Gastroesophageal sphincter (tissue), 4 donors: ENCODE results near the gene EBLN2. TPM values are rescaled to one million over a fixed set of nuclear protein-coding genes. Genes with fewer than 3 reads are reported as not detected.

Experiments used
- ATAC-seq: fragments of 150-250 bp; one replicate; pipeline ENCODE4 v1.9.1; 2016; ENCODE audit warnings: mild to moderate bottlenecking, moderate library complexity
- H3K27ac ChIP-seq, 4 donors: fragments of 200-600 bp; sonication (generic) in 3 of 4; 1 replicate in 3 of 4; 2 replicates in 1 of 4; pipeline ENCODE4 v1.5.1; 2016 to 2019
- H3K27me3 ChIP-seq: fragments of 200-600 bp; sonication (generic); one replicate; pipeline ENCODE4 v1.5.1; 2019
- H3K36me3 ChIP-seq, 2 donors: fragments of 200-600 bp; sonication (generic); one replicate each; pipeline ENCODE4 v1.5.1; 2019; ENCODE audit warnings: control low read depth in 1 of 2
- H3K4me1 ChIP-seq, 3 donors: fragments of 200-600 bp; sonication (generic); 1 replicate in 2 of 3; 2 replicates in 1 of 3; pipeline ENCODE4 v1.5.1; 2016 to 2019; ENCODE audit warnings: control low read depth in 2 of 3
- H3K4me3 ChIP-seq, 2 donors: fragments of 200-600 bp; sonication (generic); one replicate each; pipeline ENCODE4 v1.5.1; 2019; ENCODE audit warnings: mild to moderate bottlenecking in 1 of 2, moderate library complexity in 1 of 2
- H3K9me3 ChIP-seq, 3 donors: fragments of 200-600 bp; sonication (generic); one replicate each; pipeline ENCODE4 v1.5.1; 2017 to 2019; ENCODE audit warnings: control low read depth in 2 of 3
- CTCF ChIP-seq, 4 experiments: fragments of 200-600 bp in 2 of 4; fragments of 450-650 bp in 2 of 4; sonication (generic) in 1 of 4; IDR thresholded peaks; one replicate each; pipeline ENCODE4 v1.5.1; 2017 to 2019; ENCODE audit warnings: antibody characterized with exemption in 4 of 4, mild to moderate bottlenecking in 2 of 4, moderate library complexity in 2 of 4
- EP300 ChIP-seq: sonication (generic); formaldehyde crosslinking; IDR thresholded peaks from one replicate; pipeline ENCODE4 v1.6.1; 2017; ENCODE audit warnings: antibody characterized with exemption, mild to moderate bottlenecking
- POLR2A ChIP-seq, 2 donors: fragments of 450-650 bp; IDR thresholded peaks; one replicate each; pipeline ENCODE4 v1.6.1; 2017; ENCODE audit warnings: antibody characterized with exemption in 2 of 2, mild to moderate bottlenecking in 2 of 2, moderate library complexity in 1 of 2
- POLR2AphosphoS5 ChIP-seq: sonication (generic); formaldehyde crosslinking; IDR thresholded peaks from one replicate; pipeline ENCODE4 v1.6.1; 2017; ENCODE audit warnings: antibody characterized with exemption
- WGBS, 2 donors: methylation state at CpG; one replicate each; pipeline ENCODE4 v1.1.5; 2018; ENCODE audit warnings: low coverage in 1 of 2; 5-methylcytosine and 5-hydroxymethylcytosine counted together
- total RNA-seq, 4 donors: library from RNA; depleted of rRNA; stranded (reverse); fragments of >200 nt; gene quantifications; one replicate each; pipeline ENCODE4 v1.1.0, GENCODE V29; 2016

EBLN2 gene
- total RNA-seq, result 1 to 10 TPM in 3 of 4 donors, not detected in 1; 2.3 to 8.9 (median 5.0) TPM

DNA sequence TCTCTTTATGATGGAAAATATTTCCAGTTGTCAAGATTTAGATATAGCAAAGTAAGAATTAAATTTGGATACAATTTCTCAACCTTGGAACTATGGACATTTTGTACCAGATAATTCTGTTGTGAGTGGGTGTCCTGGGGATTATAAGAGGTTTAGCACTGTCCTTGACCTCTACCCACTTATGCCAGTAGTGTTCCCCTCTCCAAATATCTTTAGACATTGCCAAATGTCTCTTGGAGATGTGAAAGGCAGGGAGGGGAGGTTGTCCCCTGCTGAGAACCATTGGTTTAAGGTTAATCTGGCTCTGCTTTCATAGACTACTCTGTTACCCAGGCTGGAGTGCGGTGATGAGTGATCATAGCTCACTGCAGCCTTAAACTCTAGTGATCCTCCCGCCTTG, at the start of gene EBLN2:
TSS of gene EBLN2 (plus strand) at position 244 of the 400 bp plus-strand sequence. CDS start 423 bp downstream, outside the sequence.
- no peaks in the 10 kb centered on the region for H3K27me3 ChIP-seq
- no peak for ATAC-seq
- H3K9me3 ChIP-seq, result no peaks in the 10 kb centered on the region
- 80% methylated on average over 1 of the region's 2 CpGs; no CpG with 5 or more reads in 1 of the 2 donors for WGBS, 2 donors
- H3K27ac ChIP-seq, result no peak within 1 kb of the TSS
- no peak within 1 kb of the TSS for H3K4me3 ChIP-seq
- peaks cover 0 to 30% (median 3%) of the 10 kb centered on the region in 3 donors for H3K4me1 ChIP-seq
- H3K36me3 ChIP-seq, result peaks cover 0 to 46% of the 10 kb centered on the region in 2 donors
- TF ChIP-seq POLR2A (IDR thresholded peaks at IDR 0.05) (no peak), EP300 (no peak), POLR2AphosphoS5 (no peak), CTCF (IDR thresholded peaks at IDR 0.05) (no peak)

- H3K27me3 ChIP-seq, result no peaks in the 10 kb centered on the region
- no peak overlapping the region for H3K27ac ChIP-seq
- H3K36me3 ChIP-seq, result peaks cover 0 to 9% of the 10 kb centered on the region in 2 donors
- no peak overlapping the region for H3K4me3 ChIP-seq
- no peaks in the 10 kb centered on the region for H3K9me3 ChIP-seq
- ATAC-seq, result no peak
- H3K4me1 ChIP-seq, result peaks cover 0 to 76% (median 0%) of the 10 kb centered on the region in 3 donors
- WGBS, 2 donors, result 88 to 97% methylated on average over 4 of the region's 4 CpGs
- TF ChIP-seq POLR2AphosphoS5, result no peak
- TF ChIP-seq EP300, result no peak
- TF ChIP-seq POLR2A (IDR thresholded peaks at IDR 0.05), result no peak
- TF ChIP-seq CTCF (IDR thresholded peaks at IDR 0.05), result no peak
These were observed 43.2 kb upstream of the EBLN2 start for GRCh38 chr3:73018298-73018697.

DNA sequence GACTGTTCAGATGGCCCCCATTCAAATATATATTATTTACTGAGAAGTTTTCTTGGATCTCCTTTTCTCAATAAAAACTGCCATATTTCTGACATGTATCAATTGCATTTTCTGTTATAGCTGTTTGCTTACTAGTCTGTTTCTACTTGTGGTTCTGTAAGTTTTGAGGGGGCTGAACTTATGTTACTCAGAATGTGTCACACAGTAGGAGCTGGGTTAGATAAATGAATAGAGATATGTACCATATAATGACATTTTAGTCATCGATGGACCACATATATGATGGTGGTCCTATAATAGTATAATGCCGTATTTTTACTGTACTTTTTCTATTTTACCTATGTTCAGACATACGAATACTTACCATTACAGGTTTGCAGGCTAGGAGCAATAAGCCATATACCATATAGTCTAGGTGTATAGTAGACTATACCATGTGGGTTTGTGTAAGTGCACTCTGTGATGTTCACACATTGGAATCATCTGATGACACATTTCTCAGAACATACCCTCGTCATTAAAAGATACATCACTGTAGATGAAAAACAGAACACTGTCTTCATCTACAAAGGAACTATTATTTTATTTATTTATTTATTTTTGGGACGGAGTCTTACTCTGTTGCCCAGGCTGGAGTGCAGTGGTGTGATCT, 42.5 kb upstream of the EBLN2 start:
- no peaks in the 10 kb centered on the region for H3K9me3 ChIP-seq
- no peak overlapping the region for H3K27ac ChIP-seq
- H3K27me3 ChIP-seq, result no peaks in the 10 kb centered on the region
- H3K4me3 ChIP-seq, result no peak overlapping the region
- 68 to 83% methylated on average over 5 of the region's 5 CpGs for WGBS, 2 donors
- TF ChIP-seq POLR2A (IDR thresholded peaks at IDR 0.05) (no peak), EP300 (no peak), CTCF (IDR thresholded peaks at IDR 0.05) (no peak), POLR2AphosphoS5 (no peak)
- peaks cover 0 to 70% (median 0%) of the 10 kb centered on the region in 3 donors for H3K4me1 ChIP-seq
- no peak for ATAC-seq
- peaks cover 0 to 9% of the 10 kb centered on the region in 2 donors for H3K36me3 ChIP-seq

DNA sequence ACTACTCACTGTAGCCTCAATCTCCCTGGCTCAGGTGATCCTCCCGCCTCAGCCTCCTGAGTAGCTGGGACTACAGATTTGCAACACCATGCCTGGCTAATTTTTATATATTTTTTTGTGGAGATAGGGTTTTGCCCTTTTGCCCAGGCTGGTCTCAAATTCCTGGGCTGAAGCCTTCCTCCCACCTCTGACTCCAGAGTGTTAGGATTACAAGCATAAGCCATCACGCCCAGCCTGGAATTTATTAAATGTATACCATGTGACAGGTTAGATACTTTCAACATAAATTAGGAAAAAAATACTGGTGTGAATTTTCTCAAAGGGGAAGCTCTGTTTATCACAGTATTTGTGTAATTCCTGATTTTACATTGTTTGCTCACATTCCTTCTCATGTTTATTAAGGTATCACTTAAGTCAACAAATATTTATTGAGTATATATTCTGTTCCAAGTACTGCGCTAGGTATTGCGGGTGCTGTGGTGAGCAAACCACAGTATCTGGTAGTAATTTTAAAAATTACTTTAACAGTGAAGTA, 40.1 kb upstream of the EBLN2 start:
- H3K36me3 ChIP-seq, result no peaks in the 10 kb centered on the region
- WGBS, 2 donors, result 57 to 72% methylated on average over 4 of the region's 4 CpGs
- H3K27ac ChIP-seq, result no peak overlapping the region
- H3K27me3 ChIP-seq, result no peaks in the 10 kb centered on the region
- H3K4me3 ChIP-seq, result no peak overlapping the region
- peaks cover 10 to 81% (median 20%) of the 10 kb centered on the region in 3 donors for H3K4me1 ChIP-seq
- H3K9me3 ChIP-seq, result no peaks in the 10 kb centered on the region
- TF ChIP-seq CTCF (IDR thresholded peaks at IDR 0.05) (no peak), POLR2AphosphoS5 (no peak)
- no peak for ATAC-seq

- Histone ChIP-seq H3K36me3 (no peaks in the 10 kb centered on the region), H3K4me3 (no peak overlapping the region), H3K27ac (no peak overlapping the region), H3K27me3 (no peaks in the 10 kb centered on the region), H3K9me3 (no peaks in the 10 kb centered on the region), H3K4me1 (peaks cover 15 to 78% (median 23%) of the 10 kb centered on the region in 3 donors)
- no peak for TF ChIP-seq POLR2A (IDR thresholded peaks at IDR 0.05)
- ATAC-seq, result no peak
These were observed 36.6 kb upstream of the EBLN2 start for GRCh38 chr3:73024836-73025235.
